Measurements from ENCODE around the gene HEXIM2. TPM values are rescaled to one million over a fixed set of nuclear protein-coding genes. Genes with fewer than 3 reads are reported as not detected.

Gene HEXIM2
- total and polyA plus RNA-seq, 2 of the 13 experiments (the other 11 are each of a cell fraction or from before 2014, with no cell fraction given): 27.1 to 32.4 TPM

- TF ChIP-seq, protein P1, sequence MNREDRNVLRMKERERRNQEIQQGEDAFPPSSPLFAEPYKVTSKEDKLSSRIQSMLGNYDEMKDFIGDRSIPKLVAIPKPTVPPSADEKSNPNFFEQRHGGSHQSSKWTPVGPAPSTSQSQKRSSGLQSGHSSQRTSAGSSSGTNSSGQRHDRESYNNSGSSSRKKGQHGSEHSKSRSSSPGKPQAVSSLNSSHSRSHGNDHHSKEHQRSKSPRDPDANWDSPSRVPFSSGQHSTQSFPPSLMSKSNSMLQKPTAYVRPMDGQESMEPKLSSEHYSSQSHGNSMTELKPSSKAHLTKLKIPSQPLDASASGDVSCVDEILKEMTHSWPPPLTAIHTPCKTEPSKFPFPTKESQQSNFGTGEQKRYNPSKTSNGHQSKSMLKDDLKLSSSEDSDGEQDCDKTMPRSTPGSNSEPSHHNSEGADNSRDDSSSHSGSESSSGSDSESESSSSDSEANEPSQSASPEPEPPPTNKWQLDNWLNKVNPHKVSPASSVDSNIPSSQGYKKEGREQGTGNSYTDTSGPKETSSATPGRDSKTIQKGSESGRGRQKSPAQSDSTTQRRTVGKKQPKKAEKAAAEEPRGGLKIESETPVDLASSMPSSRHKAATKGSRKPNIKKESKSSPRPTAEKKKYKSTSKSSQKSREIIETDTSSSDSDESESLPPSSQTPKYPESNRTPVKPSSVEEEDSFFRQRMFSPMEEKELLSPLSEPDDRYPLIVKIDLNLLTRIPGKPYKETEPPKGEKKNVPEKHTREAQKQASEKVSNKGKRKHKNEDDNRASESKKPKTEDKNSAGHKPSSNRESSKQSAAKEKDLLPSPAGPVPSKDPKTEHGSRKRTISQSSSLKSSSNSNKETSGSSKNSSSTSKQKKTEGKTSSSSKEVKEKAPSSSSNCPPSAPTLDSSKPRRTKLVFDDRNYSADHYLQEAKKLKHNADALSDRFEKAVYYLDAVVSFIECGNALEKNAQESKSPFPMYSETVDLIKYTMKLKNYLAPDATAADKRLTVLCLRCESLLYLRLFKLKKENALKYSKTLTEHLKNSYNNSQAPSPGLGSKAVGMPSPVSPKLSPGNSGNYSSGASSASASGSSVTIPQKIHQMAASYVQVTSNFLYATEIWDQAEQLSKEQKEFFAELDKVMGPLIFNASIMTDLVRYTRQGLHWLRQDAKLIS (CRISPR knock-in tag; IDR thresholded peaks at IDR 0.05): 0 out of 2 replicates have a peak, but pooled peaks have one; percentile 43
- TF ChIP-seq, protein P2, sequence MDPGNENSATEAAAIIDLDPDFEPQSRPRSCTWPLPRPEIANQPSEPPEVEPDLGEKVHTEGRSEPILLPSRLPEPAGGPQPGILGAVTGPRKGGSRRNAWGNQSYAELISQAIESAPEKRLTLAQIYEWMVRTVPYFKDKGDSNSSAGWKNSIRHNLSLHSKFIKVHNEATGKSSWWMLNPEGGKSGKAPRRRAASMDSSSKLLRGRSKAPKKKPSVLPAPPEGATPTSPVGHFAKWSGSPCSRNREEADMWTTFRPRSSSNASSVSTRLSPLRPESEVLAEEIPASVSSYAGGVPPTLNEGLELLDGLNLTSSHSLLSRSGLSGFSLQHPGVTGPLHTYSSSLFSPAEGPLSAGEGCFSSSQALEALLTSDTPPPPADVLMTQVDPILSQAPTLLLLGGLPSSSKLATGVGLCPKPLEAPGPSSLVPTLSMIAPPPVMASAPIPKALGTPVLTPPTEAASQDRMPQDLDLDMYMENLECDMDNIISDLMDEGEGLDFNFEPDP (CRISPR knock-in tag; conservative IDR thresholded peaks at IDR 0.05): no peak
- TF ChIP-seq XRCC5 (optimal IDR thresholded peaks at IDR 0.05; ENCODE audit: low read length) (peak; percentile 74), HNF1B (CRISPR knock-in tag; IDR thresholded peaks at IDR 0.05) (0 out of 2 replicates have a peak, but pooled peaks have one; percentile 76), RBM22 (optimal IDR thresholded peaks at IDR 0.05; ENCODE audit: low read length) (no peak), ATAD3A (CRISPR knock-in tag; IDR thresholded peaks at IDR 0.05) (no peak), PRDM15 (CRISPR knock-in tag; IDR thresholded peaks at IDR 0.05) (no peak), ZNF577 (CRISPR knock-in tag; IDR thresholded peaks at IDR 0.05; ENCODE audit: borderline replicate concordance, low read depth) (no peak), ZNF33B (CRISPR knock-in tag; IDR thresholded peaks at IDR 0.05) (no peak), TBL1XR1 (IDR thresholded peaks at IDR 0.05; ENCODE audit: borderline replicate concordance, low read length, partially characterized antibody) (no peak), ZSCAN29 (CRISPR knock-in tag; conservative IDR thresholded peaks at IDR 0.05) (no peak), KLF15 (CRISPR knock-in tag; IDR thresholded peaks at IDR 0.05; ENCODE audit: borderline replicate concordance) (no peak)
- TF ChIP-seq, protein P3, sequence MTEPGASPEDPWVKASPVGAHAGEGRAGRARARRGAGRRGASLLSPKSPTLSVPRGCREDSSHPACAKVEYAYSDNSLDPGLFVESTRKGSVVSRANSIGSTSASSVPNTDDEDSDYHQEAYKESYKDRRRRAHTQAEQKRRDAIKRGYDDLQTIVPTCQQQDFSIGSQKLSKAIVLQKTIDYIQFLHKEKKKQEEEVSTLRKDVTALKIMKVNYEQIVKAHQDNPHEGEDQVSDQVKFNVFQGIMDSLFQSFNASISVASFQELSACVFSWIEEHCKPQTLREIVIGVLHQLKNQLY (CRISPR knock-in tag; IDR thresholded peaks at IDR 0.05): peak; percentile 61; the same call in 1 of the 2 replicates
- TF ChIP-seq, protein P4, sequence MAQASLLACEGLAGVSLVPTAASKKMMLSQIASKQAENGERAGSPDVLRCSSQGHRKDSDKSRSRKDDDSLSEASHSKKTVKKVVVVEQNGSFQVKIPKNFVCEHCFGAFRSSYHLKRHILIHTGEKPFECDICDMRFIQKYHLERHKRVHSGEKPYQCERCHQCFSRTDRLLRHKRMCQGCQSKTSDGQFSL (CRISPR knock-in tag; IDR thresholded peaks at IDR 0.05): no peak
These were observed 34.0 kb upstream of the HEXIM2 start (continued) for GRCh38 chr17:45127548-45128300.
